Left ventricle myocardium inferior (tissue), 1 donor: ENCODE measurements around the gene DIAPH2. TPM values are rescaled to one million over a fixed set of nuclear protein-coding genes. Genes with fewer than 3 reads are reported as not detected.

Experiments
- DNase-seq: peaks from one replicate; pipeline ENCODE4 v3.0.0-alpha.2; 2020
- H3K27ac ChIP-seq: fragments of 200-600 bp; replicated peaks from 2 replicates; pipeline ENCODE4 v1.8.0; 2021
- H3K27me3 ChIP-seq: fragments of 200-600 bp; 2 replicates; pipeline ENCODE4 v1.8.0; 2021; ENCODE audit warnings: low read depth
- H3K36me3 ChIP-seq: fragments of 200-600 bp; 2 replicates; pipeline ENCODE4 v1.8.0; 2021
- H3K4me1 ChIP-seq: fragments of 200-600 bp; 2 replicates; pipeline ENCODE4 v1.8.0; 2021
- H3K4me3 ChIP-seq: fragments of 200-600 bp; 2 replicates; pipeline ENCODE4 v1.8.0; 2021; ENCODE audit warnings: mild to moderate bottlenecking, moderate library complexity
- H3K9me3 ChIP-seq: fragments of 200-600 bp; replicated peaks from 2 replicates; pipeline ENCODE4 v1.8.0; 2021
- CTCF ChIP-seq: fragments of 200-600 bp; IDR thresholded peaks from 2 replicates; pipeline ENCODE4 v1.8.0; 2021; ENCODE audit warnings: antibody characterized with exemption, mild to moderate bottlenecking, borderline replicate concordance
- intact Hi-C: fragments of 100-400 bp; cut with micrococcal nuclease; formaldehyde crosslinking; loops from one replicate; pipeline ENCODE4 v1.11.0; 2022
- total RNA-seq: library from RNA; stranded (reverse); fragmentation: NEBNext Ultra II Directional; extraction: Animal tissue kit (Norgen Biotek cat#: 25700); gene quantifications from one replicate; pipeline ENCODE4 v1.2.1, GENCODE V29; 2021
- donor health status: DM: no; HTN: yes; CAD: no; lungs with severe emphysema.

Gene DIAPH2
- total RNA-seq, 1 donor from 2014 or later: 9.3 TPM

DNA sequence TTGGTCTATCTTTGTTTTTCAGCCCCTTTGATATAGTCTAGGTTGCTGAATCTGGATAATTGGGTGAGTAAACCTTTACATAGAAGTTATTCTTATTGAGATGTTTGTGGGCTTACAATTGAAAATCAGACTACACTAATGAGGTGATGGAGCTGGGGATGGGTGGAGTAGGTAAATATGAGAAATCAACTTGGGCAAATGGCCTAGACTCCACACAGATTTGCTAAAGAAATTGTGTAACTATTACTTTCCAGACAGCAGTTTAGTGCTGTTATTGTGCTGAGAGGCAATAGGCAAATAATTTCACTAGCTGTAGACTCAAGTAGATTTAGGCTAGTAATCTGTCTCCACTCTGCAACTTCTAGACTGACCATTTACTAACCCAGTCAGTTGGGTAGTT lies 8.2 kb downstream of the DIAPH2 start:
- H3K36me3 ChIP-seq: no peaks in the 10 kb centered on the region
- DNase-seq: no peak
- no peak for TF ChIP-seq CTCF
- no peak overlapping the region for H3K4me3 ChIP-seq
- H3K27me3 ChIP-seq: no peaks in the 10 kb centered on the region
- H3K27ac ChIP-seq: peak overlapping the region; percentile 23
- H3K4me1 ChIP-seq: peaks cover 18% of the 10 kb centered on the region
- intact Hi-C loops: no loop called here
- H3K9me3 ChIP-seq: no peaks in the 10 kb centered on the region

GRCh38 chrX:96693407-96693806 lies 8.8 kb downstream of the DIAPH2 start:
- no peak for TF ChIP-seq CTCF
- Histone ChIP-seq H3K9me3 (no peaks in the 10 kb centered on the region), H3K27me3 (no peaks in the 10 kb centered on the region), H3K36me3 (no peaks in the 10 kb centered on the region), H3K27ac (peak overlapping the region; percentile 23), H3K4me3 (no peak overlapping the region), H3K4me1 (peaks cover 23% of the 10 kb centered on the region)
- intact Hi-C loops: no loop called here
- DNase-seq: no peak

GRCh38 chrX:96696462-96696861 lies 11.8 kb downstream of the DIAPH2 start:
- Histone ChIP-seq H3K9me3 (no peaks in the 10 kb centered on the region), H3K4me1 (peaks cover 16% of the 10 kb centered on the region)

GRCh38 chrX:96700625-96701024 lies 16.0 kb downstream of the DIAPH2 start:
- no peak for TF ChIP-seq CTCF
- Histone ChIP-seq H3K27ac (no peak overlapping the region), H3K4me3 (no peak overlapping the region), H3K36me3 (no peaks in the 10 kb centered on the region), H3K9me3 (no peaks in the 10 kb centered on the region), H3K4me1 (peaks cover 17% of the 10 kb centered on the region), H3K27me3 (no peaks in the 10 kb centered on the region)
- DNase-seq: no peak
- intact Hi-C loops: no loop called here

More at GRCh38 chrX:96696462-96696861, 11.8 kb downstream of the DIAPH2 start:
- TF ChIP-seq CTCF: no peak
- DNase-seq: no peak
- intact Hi-C loops: no loop called here
- Histone ChIP-seq H3K4me3 (no peak overlapping the region), H3K27me3 (no peaks in the 10 kb centered on the region), H3K27ac (no peak overlapping the region), H3K36me3 (no peaks in the 10 kb centered on the region)

DNA sequence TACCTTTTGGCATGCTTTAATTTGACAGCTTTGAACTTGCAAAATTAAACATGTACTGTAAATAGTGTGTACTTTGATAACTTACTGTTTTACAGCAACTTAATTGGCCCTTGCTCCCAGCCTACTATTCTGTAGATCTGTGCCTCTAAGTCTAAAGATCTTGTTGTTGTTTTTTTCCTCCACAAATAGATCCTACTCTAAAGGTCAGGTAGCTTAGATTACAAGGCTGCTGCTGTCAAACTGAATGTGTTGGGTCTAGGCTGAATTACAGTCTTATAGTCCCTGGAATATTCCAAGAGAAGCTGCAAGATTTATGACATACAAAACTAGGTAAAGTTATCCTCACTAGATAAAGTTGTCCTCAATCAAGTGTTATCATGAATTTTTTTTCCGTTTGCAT lies 18.7 kb downstream of the DIAPH2 start:
- peaks cover 17% of the 10 kb centered on the region for H3K4me1 ChIP-seq
- H3K9me3 ChIP-seq: no peaks in the 10 kb centered on the region
- TF ChIP-seq CTCF: no peak
- H3K27ac ChIP-seq: no peak overlapping the region
- DNase-seq: no peak
- no peaks in the 10 kb centered on the region for H3K27me3 ChIP-seq
- no peak overlapping the region for H3K4me3 ChIP-seq
- no peaks in the 10 kb centered on the region for H3K36me3 ChIP-seq
- intact Hi-C loops: no loop called here

GRCh38 chrX:96703816-96704215 lies 19.2 kb downstream of the DIAPH2 start:
- no peak overlapping the region for H3K4me3 ChIP-seq
- no peak for DNase-seq
- H3K9me3 ChIP-seq: no peaks in the 10 kb centered on the region
- no peaks in the 10 kb centered on the region for H3K36me3 ChIP-seq
- no peaks in the 10 kb centered on the region for H3K27me3 ChIP-seq
- H3K4me1 ChIP-seq: peaks cover 16% of the 10 kb centered on the region
- intact Hi-C loops: no loop called here
- H3K27ac ChIP-seq: peak overlapping the region; percentile 40
- no peak for TF ChIP-seq CTCF
